ENCODE data around the gene GOLGA6L10.

The GOLGA6L10 gene

DNA sequence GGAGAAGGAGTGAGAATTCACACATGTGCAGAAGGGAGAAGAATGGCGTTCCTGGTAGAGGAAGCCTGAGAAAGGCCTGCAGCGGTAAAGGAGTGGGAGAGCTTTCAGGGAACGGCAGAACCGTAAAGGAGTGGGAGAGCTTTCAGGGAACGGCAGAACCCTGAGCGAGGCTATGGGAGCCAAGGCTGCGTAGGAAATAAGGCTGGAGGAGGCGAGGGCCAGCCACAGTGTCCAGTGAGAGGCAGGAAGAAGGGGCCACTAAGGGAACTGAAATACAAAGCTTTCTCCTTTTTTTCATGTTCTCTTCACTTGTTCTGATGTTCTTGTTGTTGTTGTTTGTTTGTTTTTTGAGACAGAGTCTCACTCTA, 41.6 kb downstream of the GOLGA6L10 start:
- no peaks in the 10 kb centered on the region for H3K36me3 ChIP-seq (ENCODE audit: low read length)
- no peaks in the 10 kb centered on the region for H3K9me2 ChIP-seq (replicated peaks; ENCODE audit: insufficient read depth, low read length)
- H2AFZ ChIP-seq (ENCODE audit: low read depth, low read length, severe bottlenecking) = no peak overlapping the region
- no peak overlapping the region for H3K9ac ChIP-seq (ENCODE audit: low read length)
- H3K4me3 ChIP-seq (ENCODE audit: insufficient read depth, low read length, poor library complexity, severe bottlenecking) = no peak overlapping the region
- no peaks in the 10 kb centered on the region for H3K9me3 ChIP-seq (ENCODE audit: insufficient read depth, low read length)
- no peak overlapping the region for H3K27ac ChIP-seq (ENCODE audit: low read depth, low read length)
- TF ChIP-seq EZH2phosphoT487 (conservative IDR thresholded peaks at IDR 0.05; ENCODE audit: low read length) = no peak
- TF ChIP-seq, protein P1, sequence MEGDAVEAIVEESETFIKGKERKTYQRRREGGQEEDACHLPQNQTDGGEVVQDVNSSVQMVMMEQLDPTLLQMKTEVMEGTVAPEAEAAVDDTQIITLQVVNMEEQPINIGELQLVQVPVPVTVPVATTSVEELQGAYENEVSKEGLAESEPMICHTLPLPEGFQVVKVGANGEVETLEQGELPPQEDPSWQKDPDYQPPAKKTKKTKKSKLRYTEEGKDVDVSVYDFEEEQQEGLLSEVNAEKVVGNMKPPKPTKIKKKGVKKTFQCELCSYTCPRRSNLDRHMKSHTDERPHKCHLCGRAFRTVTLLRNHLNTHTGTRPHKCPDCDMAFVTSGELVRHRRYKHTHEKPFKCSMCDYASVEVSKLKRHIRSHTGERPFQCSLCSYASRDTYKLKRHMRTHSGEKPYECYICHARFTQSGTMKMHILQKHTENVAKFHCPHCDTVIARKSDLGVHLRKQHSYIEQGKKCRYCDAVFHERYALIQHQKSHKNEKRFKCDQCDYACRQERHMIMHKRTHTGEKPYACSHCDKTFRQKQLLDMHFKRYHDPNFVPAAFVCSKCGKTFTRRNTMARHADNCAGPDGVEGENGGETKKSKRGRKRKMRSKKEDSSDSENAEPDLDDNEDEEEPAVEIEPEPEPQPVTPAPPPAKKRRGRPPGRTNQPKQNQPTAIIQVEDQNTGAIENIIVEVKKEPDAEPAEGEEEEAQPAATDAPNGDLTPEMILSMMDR (IDR thresholded peaks at IDR 0.05; ENCODE audit: insufficient read depth, low read length, poor library complexity, severe bottlenecking) = no peak
- H3K79me2 ChIP-seq (ENCODE audit: insufficient read depth, low read length) = no peaks in the 10 kb centered on the region
- no peaks in the 10 kb centered on the region for H3F3A ChIP-seq (ENCODE audit: insufficient read depth)
- no peak overlapping the region for H3K4me2 ChIP-seq (ENCODE audit: low read depth, low read length, poor library complexity, severe bottlenecking)
- no peaks in the 10 kb centered on the region for H4K20me1 ChIP-seq (ENCODE audit: low read depth, low read length)
- H3K27me3 ChIP-seq (ENCODE audit: low read length) = no peaks in the 10 kb centered on the region

DNA sequence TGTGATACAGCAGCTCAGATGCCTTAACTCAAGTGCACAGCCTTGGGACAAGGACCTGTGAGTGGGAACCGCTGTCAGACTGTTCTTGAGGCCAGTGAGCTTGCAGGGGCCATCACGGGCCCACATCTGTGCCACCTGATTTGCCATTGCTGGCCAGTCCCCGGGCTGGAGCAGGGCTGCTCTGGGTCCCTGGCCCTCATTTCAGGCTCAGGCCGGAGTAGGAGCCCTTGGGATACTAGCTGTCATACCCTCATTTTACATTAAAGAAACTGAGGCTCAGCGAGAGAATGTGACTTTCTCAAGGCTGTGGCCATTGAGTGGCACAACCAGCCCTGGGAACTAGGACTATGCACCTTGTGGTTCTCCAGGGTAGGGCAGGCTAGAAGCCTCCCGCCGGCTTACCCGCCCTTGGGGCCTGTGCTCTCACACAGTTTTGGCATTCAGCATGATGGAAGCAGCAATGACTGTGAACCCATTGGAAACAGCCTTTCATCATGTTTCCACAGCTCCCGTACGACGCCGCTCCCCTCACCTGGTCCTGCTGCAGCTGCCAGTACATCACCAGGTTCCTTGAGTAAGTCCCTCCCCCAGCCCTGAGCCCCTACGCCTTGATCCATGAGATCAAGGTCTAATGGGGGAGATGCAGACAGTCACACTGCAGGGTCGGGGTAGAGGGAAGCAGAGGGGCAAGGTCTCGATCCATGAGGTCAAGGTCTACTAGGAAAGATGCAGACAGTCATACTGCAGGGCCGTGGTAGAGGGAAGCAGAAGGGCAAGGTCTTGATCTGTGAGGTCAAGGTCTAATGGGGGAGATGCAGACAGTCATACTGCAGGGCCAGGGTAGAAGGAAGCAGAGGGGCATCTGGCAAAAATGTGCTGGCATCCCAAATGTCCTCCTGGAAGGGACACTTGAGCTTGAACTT, 42.2 kb downstream of the GOLGA6L10 start:
- H3F3A ChIP-seq (ENCODE audit: insufficient read depth) = no peaks in the 10 kb centered on the region
- H3K9me3 ChIP-seq (ENCODE audit: insufficient read depth, low read length) = no peaks in the 10 kb centered on the region
- H4K20me1 ChIP-seq (ENCODE audit: low read depth, low read length) = no peaks in the 10 kb centered on the region
- no peak overlapping the region for H3K4me3 ChIP-seq (ENCODE audit: insufficient read depth, low read length, poor library complexity, severe bottlenecking)
- H3K27me3 ChIP-seq (ENCODE audit: low read length) = no peaks in the 10 kb centered on the region
- H3K9ac ChIP-seq (ENCODE audit: low read length) = no peak overlapping the region
- H3K27ac ChIP-seq (ENCODE audit: low read depth, low read length) = no peak overlapping the region
- no peak overlapping the region for H3K4me2 ChIP-seq (ENCODE audit: low read depth, low read length, poor library complexity, severe bottlenecking)
- TF ChIP-seq EZH2phosphoT487 (conservative IDR thresholded peaks at IDR 0.05; ENCODE audit: low read length) = no peak
- H3K9me2 ChIP-seq (replicated peaks; ENCODE audit: insufficient read depth, low read length) = no peaks in the 10 kb centered on the region
- H2AFZ ChIP-seq (ENCODE audit: low read depth, low read length, severe bottlenecking) = no peak overlapping the region
- no peaks in the 10 kb centered on the region for H3K79me2 ChIP-seq (ENCODE audit: insufficient read depth, low read length)
- no peaks in the 10 kb centered on the region for H3K36me3 ChIP-seq (ENCODE audit: low read length)

DNA sequence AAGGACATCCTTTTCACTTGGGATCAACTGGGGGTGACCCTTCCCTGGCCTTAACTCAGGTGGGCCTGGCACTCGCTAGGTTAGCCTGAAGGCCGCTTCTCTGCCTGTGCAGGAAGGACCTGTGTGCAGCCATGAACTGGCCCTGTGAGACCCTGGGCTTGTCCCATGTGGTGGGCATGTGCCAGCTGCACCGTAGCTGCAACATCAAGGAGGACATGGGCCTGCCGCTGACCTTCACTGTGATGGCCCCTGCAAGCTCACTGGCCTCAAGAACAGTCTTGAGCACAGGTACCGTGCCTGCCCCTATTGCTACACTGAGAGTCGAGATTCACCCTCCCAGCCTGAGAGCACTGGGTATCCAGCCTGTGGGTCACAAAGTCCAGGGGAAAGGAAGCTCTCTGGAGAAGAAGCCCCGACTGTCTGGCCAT, 43.6 kb downstream of the GOLGA6L10 start:
- H3K4me2 ChIP-seq (ENCODE audit: low read depth, low read length, poor library complexity, severe bottlenecking) = no peak overlapping the region
- H3K9ac ChIP-seq (ENCODE audit: low read length) = no peak overlapping the region
- no peaks in the 10 kb centered on the region for H3K27me3 ChIP-seq (ENCODE audit: low read length)
- H3K9me3 ChIP-seq (ENCODE audit: insufficient read depth, low read length) = no peaks in the 10 kb centered on the region
- H3K4me3 ChIP-seq (ENCODE audit: insufficient read depth, low read length, poor library complexity, severe bottlenecking) = no peak overlapping the region
- no peaks in the 10 kb centered on the region for H3K79me2 ChIP-seq (ENCODE audit: insufficient read depth, low read length)
- H4K20me1 ChIP-seq (ENCODE audit: low read depth, low read length) = no peaks in the 10 kb centered on the region
- H3K27ac ChIP-seq (ENCODE audit: low read depth, low read length) = no peak overlapping the region
- no peaks in the 10 kb centered on the region for H3K9me2 ChIP-seq (replicated peaks; ENCODE audit: insufficient read depth, low read length)
- no peaks in the 10 kb centered on the region for H3K36me3 ChIP-seq (ENCODE audit: low read length)
- TF ChIP-seq, protein P1 (IDR thresholded peaks at IDR 0.05; ENCODE audit: insufficient read depth, low read length, poor library complexity, severe bottlenecking) = no peak
- no peak for TF ChIP-seq EZH2phosphoT487 (conservative IDR thresholded peaks at IDR 0.05; ENCODE audit: low read length)
- no peak overlapping the region for H2AFZ ChIP-seq (ENCODE audit: low read depth, low read length, severe bottlenecking)
- H3F3A ChIP-seq (ENCODE audit: insufficient read depth) = no peaks in the 10 kb centered on the region

DNA sequence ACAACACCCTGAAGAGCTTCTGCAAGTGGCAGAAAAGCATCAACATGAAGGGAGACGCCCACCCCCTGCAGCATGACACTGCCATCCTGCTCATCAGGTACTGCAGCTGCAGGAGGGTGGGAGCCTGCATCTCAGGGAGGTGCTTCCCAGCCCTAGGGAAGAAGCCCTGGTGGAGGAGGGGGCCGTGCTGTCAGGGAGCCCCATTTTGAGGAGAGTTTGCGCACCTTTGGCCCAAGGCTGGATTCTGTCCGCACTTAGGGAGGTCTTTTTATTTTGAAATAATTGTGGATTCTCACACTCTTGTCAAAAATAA, 44.5 kb downstream of the GOLGA6L10 start:
- Histone ChIP-seq H3K4me3 (ENCODE audit: insufficient read depth, low read length, poor library complexity, severe bottlenecking) (no peak overlapping the region), H3K79me2 (ENCODE audit: insufficient read depth, low read length) (no peaks in the 10 kb centered on the region), H3K36me3 (ENCODE audit: low read length) (no peaks in the 10 kb centered on the region), H3K4me2 (ENCODE audit: low read depth, low read length, poor library complexity, severe bottlenecking) (no peak overlapping the region), H2AFZ (ENCODE audit: low read depth, low read length, severe bottlenecking) (no peak overlapping the region), H3F3A (ENCODE audit: insufficient read depth) (no peaks in the 10 kb centered on the region), H3K9me3 (ENCODE audit: insufficient read depth, low read length) (no peaks in the 10 kb centered on the region), H3K27ac (ENCODE audit: low read depth, low read length) (no peak overlapping the region), H3K27me3 (ENCODE audit: low read length) (no peaks in the 10 kb centered on the region), H4K20me1 (ENCODE audit: low read depth, low read length) (no peaks in the 10 kb centered on the region), H3K9ac (ENCODE audit: low read length) (no peak overlapping the region), H3K9me2 (replicated peaks; ENCODE audit: insufficient read depth, low read length) (no peaks in the 10 kb centered on the region)
- TF ChIP-seq EZH2phosphoT487 (conservative IDR thresholded peaks at IDR 0.05; ENCODE audit: low read length) = no peak
